GM23338 (cell line): ENCODE data around the gene MFSD6. TPM values are rescaled to one million over a fixed set of nuclear protein-coding genes. Genes with fewer than 3 reads are reported as not detected.

ENCODE experiments used
- ATAC-seq: fragments of 200-7000 bp; cut with Tn5 transposase; 3 replicates; pipeline ENCODE4 v1.9.1; 2020
- DNase-seq: peaks from one replicate; pipeline ENCODE4 v3.0.0-alpha.2; 2015; ENCODE audit warnings: low spot score
- H2AFZ ChIP-seq: fragments of 200-600 bp; sonication (generic); 2 replicates; pipeline ENCODE4 v1.8.0; 2016; ENCODE audit warnings: antibody characterized with exemption, mild to moderate bottlenecking, moderate library complexity
- H3F3A ChIP-seq: fragments of 200-600 bp; sonication (generic); replicated peaks from 2 replicates; pipeline ENCODE4 v1.8.0; 2017; ENCODE audit warnings: antibody characterized with exemption, mixed run types, low read depth
- H3K27ac ChIP-seq: fragments of 200-600 bp; sonication (generic); 2 replicates; pipeline ENCODE4 v1.6.1; 2016; ENCODE audit warnings: low read depth
- H3K27me3 ChIP-seq: fragments of 200-600 bp; sonication (generic); 2 replicates; pipeline ENCODE4 v1.8.0; 2016; ENCODE audit warnings: mild to moderate bottlenecking, mixed run types, moderate library complexity; ENCODE audit not compliant: insufficient read depth
- H3K36me3 ChIP-seq: fragments of 200-600 bp; sonication (generic); 2 replicates; pipeline ENCODE4 v1.8.0; 2016; ENCODE audit warnings: mild to moderate bottlenecking; ENCODE audit not compliant: insufficient read depth
- H3K4me1 ChIP-seq: fragments of 200-600 bp; sonication (generic); 2 replicates; pipeline ENCODE4 v1.8.0; 2016; ENCODE audit warnings: mild to moderate bottlenecking, moderate library complexity; ENCODE audit not compliant: insufficient read depth
- H3K4me2 ChIP-seq: fragments of 200-600 bp; sonication (generic); 2 replicates; pipeline ENCODE4 v1.7.1; 2017; ENCODE audit warnings: mixed run types
- H3K4me3 ChIP-seq: fragments of 200-600 bp; sonication (generic); 2 replicates; pipeline ENCODE4 v1.6.1; 2016; ENCODE audit warnings: mixed run types
- H3K79me2 ChIP-seq: fragments of 200-600 bp; sonication (generic); replicated peaks from 2 replicates; pipeline ENCODE4 v1.8.0; 2017; ENCODE audit warnings: mild to moderate bottlenecking; ENCODE audit not compliant: insufficient read depth
- H3K9me2 ChIP-seq: fragments of 200-600 bp; sonication (generic); 2 replicates; pipeline ENCODE4 v1.8.0; 2017; ENCODE audit not compliant: insufficient read depth
- H4K20me1 ChIP-seq: fragments of 200-600 bp; sonication (generic); replicated peaks from 2 replicates; pipeline ENCODE4 v1.8.0; 2017; ENCODE audit warnings: mild to moderate bottlenecking; ENCODE audit not compliant: insufficient read depth
- H3K27ac Mint-ChIP-seq: 2 replicates; pipeline ENCODE4 v1.8.0; 2020; ENCODE audit warnings: inconsistent platforms, mild to moderate bottlenecking, moderate library complexity, mixed read lengths
- H3K27me3 Mint-ChIP-seq: 3 replicates; pipeline ENCODE4 v1.8.0; 2022; ENCODE audit warnings: low read depth, mild to moderate bottlenecking, moderate library complexity, mixed read lengths, inconsistent platforms; ENCODE audit not compliant: insufficient read depth, poor library complexity
- H3K36me3 Mint-ChIP-seq: 3 replicates; pipeline ENCODE4 v1.8.0; 2021; ENCODE audit warnings: low read depth, mild to moderate bottlenecking, inconsistent platforms, moderate library complexity, mixed read lengths
- H3K4me1 Mint-ChIP-seq: 3 replicates; pipeline ENCODE4 v1.8.0; 2020; ENCODE audit warnings: mild to moderate bottlenecking, inconsistent platforms, mixed read lengths
- H3K4me3 Mint-ChIP-seq: 3 replicates; pipeline ENCODE4 v1.8.0; 2021; ENCODE audit warnings: moderate library complexity, mild to moderate bottlenecking, inconsistent platforms, mixed read lengths
- H3K9me3 Mint-ChIP-seq: 3 replicates; pipeline ENCODE4 v1.8.0; 2020; ENCODE audit warnings: moderate library complexity, mild to moderate bottlenecking, inconsistent platforms, mixed read lengths
- CREB1 ChIP-seq: fragments of 250-450 bp; sonication (Bioruptor Pico); IDR thresholded peaks from 2 replicates; pipeline ENCODE4 v1.5.0; 2020; ENCODE audit warnings: low read depth, mild to moderate bottlenecking, moderate library complexity
- ETS1 ChIP-seq: IDR thresholded peaks from 2 replicates; pipeline ENCODE4 v1.6.1; 2016; ENCODE audit warnings: antibody characterized with exemption
- EZH2 ChIP-seq: fragments of 200-600 bp; sonication (generic); IDR thresholded peaks from one replicate; pipeline ENCODE4 v1.8.0; 2017; ENCODE audit warnings: antibody characterized with exemption, mild to moderate bottlenecking, low read depth; ENCODE audit not compliant: unreplicated experiment
- EZH2phosphoT487 ChIP-seq: fragments of 200-600 bp; sonication (generic); IDR thresholded peaks from one replicate; pipeline ENCODE4 v1.8.1; 2018; ENCODE audit warnings: antibody characterized with exemption; ENCODE audit not compliant: unreplicated experiment
- NANOG ChIP-seq: IDR thresholded peaks from 2 replicates; pipeline ENCODE4 v1.6.1; 2016; ENCODE audit warnings: antibody characterized with exemption, borderline replicate concordance
- POLR2AphosphoS5 ChIP-seq: IDR thresholded peaks from 2 replicates; pipeline ENCODE4 v1.6.1; 2016; ENCODE audit warnings: antibody characterized with exemption, low read depth
- STAT1 ChIP-seq: IDR thresholded peaks from one replicate; pipeline ENCODE4 v1.6.1; 2016; ENCODE audit warnings: antibody characterized with exemption; ENCODE audit not compliant: unreplicated experiment
- ZNF114 ChIP-seq: fragments of 250-450 bp; sonication (Bioruptor Pico); IDR thresholded peaks from 2 replicates; pipeline ENCODE4 v1.5.0; 2020; ENCODE audit warnings: mild to moderate bottlenecking, moderate library complexity
- polyA plus RNA-seq: library from polyadenylated mRNA; unstranded; fragments of >200 nt; fragmentation: Nextera tagmentation; extraction: Ambion mirVana; gene quantifications from 2 replicates; pipeline ENCODE4 v1.2.1, GENCODE V29; 2016
- total RNA-seq: library from RNA; depleted of rRNA; stranded (reverse); fragments of >200 nt; shearing (Covaris generic); gene quantifications from 2 replicates; pipeline ENCODE4 v1.2.3, GENCODE V29; 2014
- TF ChIP-seq, protein P1 (sequence below): fragments of 250-450 bp; sonication (Bioruptor Pico); IDR thresholded peaks from 2 replicates; pipeline ENCODE4 v1.5.0; 2020; ENCODE audit warnings: mild to moderate bottlenecking, moderate library complexity
- TF ChIP-seq, protein P2 (sequence below): IDR thresholded peaks from one replicate; pipeline ENCODE4 v1.6.1; 2018; ENCODE audit warnings: antibody characterized with exemption; ENCODE audit not compliant: unreplicated experiment
- TF ChIP-seq, protein P3 (sequence below), 2 experiments: fragments of 200-600 bp in 1 of 2; sonication (generic) in 1 of 2; conservative IDR thresholded peaks; 2 replicates each; pipeline versions ENCODE4 v1.5.1 to v1.6.1; 2016 to 2017; ENCODE audit warnings: antibody characterized with exemption in 2 of 2, low read depth in 2 of 2, mild to moderate bottlenecking in 2 of 2, moderate library complexity in 1 of 2

Gene MFSD6
- total and polyA plus RNA-seq, 2 experiments from 2014 or later: 2.3 to 9.6 TPM

- TF ChIP-seq, protein P1, sequence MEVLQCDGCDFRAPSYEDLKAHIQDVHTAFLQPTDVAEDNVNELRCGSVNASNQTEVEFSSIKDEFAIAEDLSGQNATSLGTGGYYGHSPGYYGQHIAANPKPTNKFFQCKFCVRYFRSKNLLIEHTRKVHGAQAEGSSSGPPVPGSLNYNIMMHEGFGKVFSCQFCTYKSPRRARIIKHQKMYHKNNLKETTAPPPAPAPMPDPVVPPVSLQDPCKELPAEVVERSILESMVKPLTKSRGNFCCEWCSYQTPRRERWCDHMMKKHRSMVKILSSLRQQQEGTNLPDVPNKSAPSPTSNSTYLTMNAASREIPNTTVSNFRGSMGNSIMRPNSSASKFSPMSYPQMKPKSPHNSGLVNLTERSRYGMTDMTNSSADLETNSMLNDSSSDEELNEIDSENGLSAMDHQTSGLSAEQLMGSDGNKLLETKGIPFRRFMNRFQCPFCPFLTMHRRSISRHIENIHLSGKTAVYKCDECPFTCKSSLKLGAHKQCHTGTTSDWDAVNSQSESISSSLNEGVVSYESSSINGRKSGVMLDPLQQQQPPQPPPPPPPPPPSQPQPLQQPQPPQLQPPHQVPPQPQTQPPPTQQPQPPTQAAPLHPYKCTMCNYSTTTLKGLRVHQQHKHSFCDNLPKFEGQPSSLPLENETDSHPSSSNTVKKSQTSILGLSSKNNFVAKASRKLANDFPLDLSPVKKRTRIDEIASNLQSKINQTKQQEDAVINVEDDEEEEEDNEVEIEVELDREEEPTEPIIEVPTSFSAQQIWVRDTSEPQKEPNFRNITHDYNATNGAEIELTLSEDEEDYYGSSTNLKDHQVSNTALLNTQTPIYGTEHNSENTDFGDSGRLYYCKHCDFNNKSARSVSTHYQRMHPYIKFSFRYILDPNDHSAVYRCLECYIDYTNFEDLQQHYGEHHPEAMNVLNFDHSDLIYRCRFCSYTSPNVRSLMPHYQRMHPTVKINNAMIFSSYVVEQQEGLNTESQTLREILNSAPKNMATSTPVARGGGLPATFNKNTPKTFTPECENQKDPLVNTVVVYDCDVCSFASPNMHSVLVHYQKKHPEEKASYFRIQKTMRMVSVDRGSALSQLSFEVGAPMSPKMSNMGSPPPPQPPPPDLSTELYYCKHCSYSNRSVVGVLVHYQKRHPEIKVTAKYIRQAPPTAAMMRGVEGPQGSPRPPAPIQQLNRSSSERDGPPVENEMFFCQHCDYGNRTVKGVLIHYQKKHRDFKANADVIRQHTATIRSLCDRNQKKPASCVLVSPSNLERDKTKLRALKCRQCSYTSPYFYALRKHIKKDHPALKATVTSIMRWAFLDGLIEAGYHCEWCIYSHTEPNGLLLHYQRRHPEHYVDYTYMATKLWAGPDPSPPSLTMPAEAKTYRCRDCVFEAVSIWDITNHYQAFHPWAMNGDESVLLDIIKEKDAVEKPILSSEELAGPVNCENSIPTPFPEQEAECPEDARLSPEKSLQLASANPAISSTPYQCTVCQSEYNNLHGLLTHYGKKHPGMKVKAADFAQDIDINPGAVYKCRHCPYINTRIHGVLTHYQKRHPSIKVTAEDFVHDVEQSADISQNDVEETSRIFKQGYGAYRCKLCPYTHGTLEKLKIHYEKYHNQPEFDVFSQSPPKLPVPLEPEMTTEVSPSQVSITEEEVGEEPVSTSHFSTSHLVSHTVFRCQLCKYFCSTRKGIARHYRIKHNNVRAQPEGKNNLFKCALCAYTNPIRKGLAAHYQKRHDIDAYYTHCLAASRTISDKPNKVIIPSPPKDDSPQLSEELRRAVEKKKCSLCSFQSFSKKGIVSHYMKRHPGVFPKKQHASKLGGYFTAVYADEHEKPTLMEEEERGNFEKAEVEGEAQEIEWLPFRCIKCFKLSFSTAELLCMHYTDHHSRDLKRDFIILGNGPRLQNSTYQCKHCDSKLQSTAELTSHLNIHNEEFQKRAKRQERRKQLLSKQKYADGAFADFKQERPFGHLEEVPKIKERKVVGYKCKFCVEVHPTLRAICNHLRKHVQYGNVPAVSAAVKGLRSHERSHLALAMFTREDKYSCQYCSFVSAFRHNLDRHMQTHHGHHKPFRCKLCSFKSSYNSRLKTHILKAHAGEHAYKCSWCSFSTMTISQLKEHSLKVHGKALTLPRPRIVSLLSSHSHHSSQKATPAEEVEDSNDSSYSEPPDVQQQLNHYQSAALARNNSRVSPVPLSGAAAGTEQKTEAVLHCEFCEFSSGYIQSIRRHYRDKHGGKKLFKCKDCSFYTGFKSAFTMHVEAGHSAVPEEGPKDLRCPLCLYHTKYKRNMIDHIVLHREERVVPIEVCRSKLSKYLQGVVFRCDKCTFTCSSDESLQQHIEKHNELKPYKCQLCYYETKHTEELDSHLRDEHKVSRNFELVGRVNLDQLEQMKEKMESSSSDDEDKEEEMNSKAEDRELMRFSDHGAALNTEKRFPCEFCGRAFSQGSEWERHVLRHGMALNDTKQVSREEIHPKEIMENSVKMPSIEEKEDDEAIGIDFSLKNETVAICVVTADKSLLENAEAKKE (CRISPR knock-in tag): no peak
- TF ChIP-seq STAT1 (no peak), NANOG (no peak), ZNF114 (CRISPR knock-in tag) (peak; percentile 77; the same call in 1 of the 2 replicates), POLR2AphosphoS5 (peak; percentile 84), EZH2 (no peak)
These were observed 126.4 kb downstream of the MFSD6 start, which contains the start of gene NEMP2 (continued) for GRCh38 chr2:190534310-190535120.

GRCh38 chr2:190535121-190535439, 126.9 kb downstream of the MFSD6 start:
- H3K4me1 ChIP-seq: peaks cover 25% of the 10 kb centered on the region
- peak overlapping the region; percentile 95 for H3K27ac ChIP-seq
- H3K27me3 Mint-ChIP-seq: peaks cover 11% of the 10 kb centered on the region
- peaks cover 33% of the 10 kb centered on the region for H3K36me3 Mint-ChIP-seq
- H2AFZ ChIP-seq: peak overlapping the region; percentile 98
- H3K4me3 Mint-ChIP-seq: peak overlapping the region; percentile 77
- H3F3A ChIP-seq: peaks cover 4% of the 10 kb centered on the region; the same call in 1 of the 2 replicates
- H3K4me1 Mint-ChIP-seq: peaks cover 21% of the 10 kb centered on the region
- DNase-seq (no peak), ATAC-seq (no peak)
- H3K27ac Mint-ChIP-seq: no peak overlapping the region
- H4K20me1 ChIP-seq: no peaks in the 10 kb centered on the region
- peak overlapping the region; percentile 74 for H3K4me3 ChIP-seq
- H3K27me3 ChIP-seq: no peaks in the 10 kb centered on the region
- H3K9me2 ChIP-seq: no peaks in the 10 kb centered on the region
- H3K9me3 Mint-ChIP-seq: peaks cover 33% of the 10 kb centered on the region
- peak overlapping the region; percentile 91 for H3K4me2 ChIP-seq
- H3K36me3 ChIP-seq: peaks cover 6% of the 10 kb centered on the region; the same call in 1 of the 2 replicates
- H3K79me2 ChIP-seq: no peaks in the 10 kb centered on the region
- TF ChIP-seq ETS1 (no peak), NANOG (no peak), EZH2phosphoT487 (no peak), EZH2 (no peak), POLR2AphosphoS5 (no peak), ZNF114 (CRISPR knock-in tag) (no peak), CREB1 (CRISPR knock-in tag) (no peak)
- TF ChIP-seq, protein P2, sequence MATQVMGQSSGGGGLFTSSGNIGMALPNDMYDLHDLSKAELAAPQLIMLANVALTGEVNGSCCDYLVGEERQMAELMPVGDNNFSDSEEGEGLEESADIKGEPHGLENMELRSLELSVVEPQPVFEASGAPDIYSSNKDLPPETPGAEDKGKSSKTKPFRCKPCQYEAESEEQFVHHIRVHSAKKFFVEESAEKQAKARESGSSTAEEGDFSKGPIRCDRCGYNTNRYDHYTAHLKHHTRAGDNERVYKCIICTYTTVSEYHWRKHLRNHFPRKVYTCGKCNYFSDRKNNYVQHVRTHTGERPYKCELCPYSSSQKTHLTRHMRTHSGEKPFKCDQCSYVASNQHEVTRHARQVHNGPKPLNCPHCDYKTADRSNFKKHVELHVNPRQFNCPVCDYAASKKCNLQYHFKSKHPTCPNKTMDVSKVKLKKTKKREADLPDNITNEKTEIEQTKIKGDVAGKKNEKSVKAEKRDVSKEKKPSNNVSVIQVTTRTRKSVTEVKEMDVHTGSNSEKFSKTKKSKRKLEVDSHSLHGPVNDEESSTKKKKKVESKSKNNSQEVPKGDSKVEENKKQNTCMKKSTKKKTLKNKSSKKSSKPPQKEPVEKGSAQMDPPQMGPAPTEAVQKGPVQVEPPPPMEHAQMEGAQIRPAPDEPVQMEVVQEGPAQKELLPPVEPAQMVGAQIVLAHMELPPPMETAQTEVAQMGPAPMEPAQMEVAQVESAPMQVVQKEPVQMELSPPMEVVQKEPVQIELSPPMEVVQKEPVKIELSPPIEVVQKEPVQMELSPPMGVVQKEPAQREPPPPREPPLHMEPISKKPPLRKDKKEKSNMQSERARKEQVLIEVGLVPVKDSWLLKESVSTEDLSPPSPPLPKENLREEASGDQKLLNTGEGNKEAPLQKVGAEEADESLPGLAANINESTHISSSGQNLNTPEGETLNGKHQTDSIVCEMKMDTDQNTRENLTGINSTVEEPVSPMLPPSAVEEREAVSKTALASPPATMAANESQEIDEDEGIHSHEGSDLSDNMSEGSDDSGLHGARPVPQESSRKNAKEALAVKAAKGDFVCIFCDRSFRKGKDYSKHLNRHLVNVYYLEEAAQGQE: no peak
- TF ChIP-seq, protein P3, sequence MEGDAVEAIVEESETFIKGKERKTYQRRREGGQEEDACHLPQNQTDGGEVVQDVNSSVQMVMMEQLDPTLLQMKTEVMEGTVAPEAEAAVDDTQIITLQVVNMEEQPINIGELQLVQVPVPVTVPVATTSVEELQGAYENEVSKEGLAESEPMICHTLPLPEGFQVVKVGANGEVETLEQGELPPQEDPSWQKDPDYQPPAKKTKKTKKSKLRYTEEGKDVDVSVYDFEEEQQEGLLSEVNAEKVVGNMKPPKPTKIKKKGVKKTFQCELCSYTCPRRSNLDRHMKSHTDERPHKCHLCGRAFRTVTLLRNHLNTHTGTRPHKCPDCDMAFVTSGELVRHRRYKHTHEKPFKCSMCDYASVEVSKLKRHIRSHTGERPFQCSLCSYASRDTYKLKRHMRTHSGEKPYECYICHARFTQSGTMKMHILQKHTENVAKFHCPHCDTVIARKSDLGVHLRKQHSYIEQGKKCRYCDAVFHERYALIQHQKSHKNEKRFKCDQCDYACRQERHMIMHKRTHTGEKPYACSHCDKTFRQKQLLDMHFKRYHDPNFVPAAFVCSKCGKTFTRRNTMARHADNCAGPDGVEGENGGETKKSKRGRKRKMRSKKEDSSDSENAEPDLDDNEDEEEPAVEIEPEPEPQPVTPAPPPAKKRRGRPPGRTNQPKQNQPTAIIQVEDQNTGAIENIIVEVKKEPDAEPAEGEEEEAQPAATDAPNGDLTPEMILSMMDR (conservative IDR thresholded peaks at IDR 0.05; ENCODE audit: low read depth in 2 of 2): no peak
